ENCODE data around the gene CLEC11A. TPM values are rescaled to one million over a fixed set of nuclear protein-coding genes. Genes with fewer than 3 reads are reported as not detected.

Gene CLEC11A
- total RNA-seq, 1 donor from 2014 or later = 6.0 TPM

Other genes starting within 250 kb of the CLEC11A start
- gene EMC10, start 246.9 kb upstream of the CLEC11A start, total RNA-seq = 166 and 172 TPM in 2 replicates
- gene GARIN5A, start 246.5 kb upstream of the CLEC11A start, total RNA-seq = 1.8 and 2.0 TPM in 2 replicates
- 43.7 and 46.9 TPM in 2 replicates for gene JOSD2, start 212.2 kb upstream of the CLEC11A start, total RNA-seq
- not detected in 2 replicates for gene ASPDH, start 209.5 kb upstream of the CLEC11A start, total RNA-seq
- gene LRRC4B, start 154.9 kb upstream of the CLEC11A start, total RNA-seq = 0.11 and 0.52 TPM in 2 replicates
- 0.29 and 0.38 TPM in 2 replicates for gene SYT3, start 83.5 kb upstream of the CLEC11A start, total RNA-seq
- gene C19orf81, start 73.9 kb upstream of the CLEC11A start, total RNA-seq = not detected in 2 replicates
- 0.29 and 0.40 TPM in 2 replicates for gene SHANK1, start 3.6 kb upstream of the CLEC11A start, total RNA-seq
- not detected in 2 replicates for gene GPR32, start 47.1 kb downstream of the CLEC11A start, total RNA-seq
- not detected in 2 replicates for gene ACP4, start 67.1 kb downstream of the CLEC11A start, total RNA-seq
- not detected in 2 replicates for gene KLK1, start 100.4 kb downstream of the CLEC11A start, total RNA-seq
- not detected in 2 replicates for gene KLK15, start 110.2 kb downstream of the CLEC11A start, total RNA-seq
- not detected in 2 replicates for gene KLK3, start 131.6 kb downstream of the CLEC11A start, total RNA-seq
- not detected in 2 replicates for gene KLK2, start 150.1 kb downstream of the CLEC11A start, total RNA-seq
- not detected in 2 replicates for gene KLK4, start 188.0 kb downstream of the CLEC11A start, total RNA-seq
- not detected in 2 replicates for gene KLK5, start 229.7 kb downstream of the CLEC11A start, total RNA-seq
- not detected in 2 replicates for gene KLK6, start 246.2 kb downstream of the CLEC11A start, total RNA-seq

Data from osteocyte (in vitro differentiated cells).